ENCODE measurements around the gene ANKRD10.

Gene ANKRD10

GRCh38 chr13:110867380-110867779, 47.5 kb downstream of the ANKRD10 start:
- H3K36me3 ChIP-seq: no peaks in the 10 kb centered on the region
- H3K4me1 ChIP-seq: no peaks in the 10 kb centered on the region
- no peak for DNase-seq
- H3K9me3 ChIP-seq: no peaks in the 10 kb centered on the region
- no peak overlapping the region for H3K4me3 ChIP-seq (ENCODE audit: low read depth, low read length)
- TF ChIP-seq, protein P1, sequence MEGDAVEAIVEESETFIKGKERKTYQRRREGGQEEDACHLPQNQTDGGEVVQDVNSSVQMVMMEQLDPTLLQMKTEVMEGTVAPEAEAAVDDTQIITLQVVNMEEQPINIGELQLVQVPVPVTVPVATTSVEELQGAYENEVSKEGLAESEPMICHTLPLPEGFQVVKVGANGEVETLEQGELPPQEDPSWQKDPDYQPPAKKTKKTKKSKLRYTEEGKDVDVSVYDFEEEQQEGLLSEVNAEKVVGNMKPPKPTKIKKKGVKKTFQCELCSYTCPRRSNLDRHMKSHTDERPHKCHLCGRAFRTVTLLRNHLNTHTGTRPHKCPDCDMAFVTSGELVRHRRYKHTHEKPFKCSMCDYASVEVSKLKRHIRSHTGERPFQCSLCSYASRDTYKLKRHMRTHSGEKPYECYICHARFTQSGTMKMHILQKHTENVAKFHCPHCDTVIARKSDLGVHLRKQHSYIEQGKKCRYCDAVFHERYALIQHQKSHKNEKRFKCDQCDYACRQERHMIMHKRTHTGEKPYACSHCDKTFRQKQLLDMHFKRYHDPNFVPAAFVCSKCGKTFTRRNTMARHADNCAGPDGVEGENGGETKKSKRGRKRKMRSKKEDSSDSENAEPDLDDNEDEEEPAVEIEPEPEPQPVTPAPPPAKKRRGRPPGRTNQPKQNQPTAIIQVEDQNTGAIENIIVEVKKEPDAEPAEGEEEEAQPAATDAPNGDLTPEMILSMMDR (IDR thresholded peaks at IDR 0.05; ENCODE audit: low read depth, low read length): no peak
- peaks cover 5% of the 10 kb centered on the region for H3K27me3 ChIP-seq

DNA sequence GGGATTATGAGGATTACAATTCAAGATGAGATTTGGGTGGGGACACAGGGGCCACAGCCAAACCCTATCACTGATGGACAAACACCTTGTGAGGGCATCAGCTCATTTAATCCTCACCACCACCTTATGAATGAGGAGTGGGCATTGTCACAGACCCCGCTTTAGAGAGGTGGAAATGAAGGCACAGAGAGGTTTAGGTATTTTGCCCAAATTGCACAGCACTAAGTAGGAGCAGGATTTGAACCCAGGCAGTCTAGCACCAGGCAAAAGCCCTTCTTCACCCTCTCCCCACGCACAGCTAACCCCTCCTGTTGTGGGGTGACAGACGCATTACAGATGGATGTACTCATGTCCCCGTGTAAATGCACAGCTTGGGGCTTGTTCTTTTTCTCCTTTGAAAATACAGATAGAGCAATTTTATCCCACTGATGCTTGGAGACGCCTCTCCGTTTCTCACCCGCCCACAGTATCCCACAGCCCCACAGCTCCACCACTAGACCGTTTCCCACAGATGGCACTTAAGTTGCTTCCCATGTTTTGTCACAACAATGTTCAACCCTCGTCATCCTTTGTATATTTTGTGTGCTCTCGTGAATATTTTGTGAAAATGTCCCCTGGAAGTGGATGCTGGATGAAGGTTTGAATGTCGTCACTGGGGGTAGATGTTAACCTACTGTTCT, 48.2 kb downstream of the ANKRD10 start:
- peaks cover 9% of the 10 kb centered on the region for H3K27me3 ChIP-seq
- H3K4me1 ChIP-seq: no peaks in the 10 kb centered on the region
- H3K4me3 ChIP-seq (ENCODE audit: low read depth, low read length): no peak overlapping the region
- DNase-seq: no peak
- H3K9me3 ChIP-seq: no peaks in the 10 kb centered on the region
- TF ChIP-seq, protein P1 (IDR thresholded peaks at IDR 0.05; ENCODE audit: low read depth, low read length): no peak
- no peaks in the 10 kb centered on the region for H3K36me3 ChIP-seq

- no peaks in the 10 kb centered on the region for H3K36me3 ChIP-seq
- H3K4me1 ChIP-seq: no peaks in the 10 kb centered on the region
- H3K9me3 ChIP-seq: no peaks in the 10 kb centered on the region
- peaks cover 5% of the 10 kb centered on the region; the same call in 1 of the 2 replicates for H3K27me3 ChIP-seq
- no peak for DNase-seq
- TF ChIP-seq, protein P1 (IDR thresholded peaks at IDR 0.05; ENCODE audit: low read depth, low read length): no peak
- H3K4me3 ChIP-seq (ENCODE audit: low read depth, low read length): no peak overlapping the region
Measured at GRCh38 chr13:110863685-110864084, 51.2 kb downstream of the ANKRD10 start.

GRCh38 chr13:110860983-110861382, 53.9 kb downstream of the ANKRD10 start:
- Histone ChIP-seq H3K4me1 (no peaks in the 10 kb centered on the region), H3K9me3 (no peaks in the 10 kb centered on the region), H3K36me3 (no peaks in the 10 kb centered on the region), H3K4me3 (ENCODE audit: low read depth, low read length) (no peak overlapping the region), H3K27me3 (0 out of 2 replicates have a peak, but pooled peaks cover 5% of the 10 kb centered on the region)
- DNase-seq: no peak
- TF ChIP-seq, protein P1 (IDR thresholded peaks at IDR 0.05; ENCODE audit: low read depth, low read length): no peak

DNA sequence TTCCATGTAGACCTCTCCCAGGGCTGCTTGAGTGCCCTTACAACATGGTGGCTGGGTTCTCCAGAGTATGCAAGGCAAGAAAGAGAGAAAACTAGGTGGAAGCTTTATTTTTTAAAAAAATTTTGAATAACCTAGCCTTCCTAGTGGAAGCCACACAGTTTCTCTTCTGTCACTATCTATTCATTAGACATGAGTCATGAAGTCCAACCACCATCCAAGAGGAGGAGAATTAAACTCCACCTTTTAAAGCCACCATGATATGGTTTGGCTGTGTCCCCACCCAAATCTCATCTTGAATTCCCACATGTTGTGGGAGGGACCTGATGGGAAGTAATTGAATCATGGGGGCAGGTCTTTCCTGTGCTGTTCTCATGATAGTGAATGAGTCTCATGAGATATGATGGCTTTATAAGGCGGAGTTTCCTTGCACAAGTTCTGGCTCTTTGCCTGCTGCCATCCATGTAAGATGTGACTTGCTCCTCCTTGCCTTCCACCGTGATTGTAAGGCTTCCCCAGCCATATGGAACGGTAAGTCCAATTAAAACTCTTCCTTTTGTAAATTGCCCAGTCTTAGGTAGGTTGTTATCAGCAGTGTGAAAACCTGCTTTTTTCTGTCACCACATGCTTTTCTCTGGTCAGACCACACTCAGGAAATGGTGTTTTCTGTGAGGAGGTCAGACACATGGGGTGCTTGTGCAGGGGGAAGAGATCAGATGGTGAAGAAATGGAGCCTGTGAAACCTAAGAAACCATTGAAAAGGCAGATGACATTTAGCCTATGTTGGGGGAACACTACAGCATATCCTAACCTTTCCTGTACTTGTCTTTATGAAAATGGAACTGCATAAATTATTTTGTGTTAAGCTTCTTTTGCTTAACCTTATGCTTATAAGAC, 57.7 kb downstream of the ANKRD10 start:
- Histone ChIP-seq H3K36me3 (no peaks in the 10 kb centered on the region), H3K9me3 (no peaks in the 10 kb centered on the region), H3K27me3 (0 out of 2 replicates have a peak, but pooled peaks cover 2% of the 10 kb centered on the region), H3K4me3 (ENCODE audit: low read depth, low read length) (no peak overlapping the region), H3K4me1 (no peaks in the 10 kb centered on the region)
- TF ChIP-seq, protein P1 (IDR thresholded peaks at IDR 0.05; ENCODE audit: low read depth, low read length): no peak
- DNase-seq: no peak
